GM19043 (cell line): ENCODE results near the gene NUDT16L1.

ENCODE experiments used
- ATAC-seq: cut with Tn5 transposase; IDR thresholded peaks from one replicate; pipeline ENCODE4 v1.9.1; 2021; ENCODE audit warnings: low read depth; ENCODE audit not compliant: unreplicated experiment

NUDT16L1 gene

DNA sequence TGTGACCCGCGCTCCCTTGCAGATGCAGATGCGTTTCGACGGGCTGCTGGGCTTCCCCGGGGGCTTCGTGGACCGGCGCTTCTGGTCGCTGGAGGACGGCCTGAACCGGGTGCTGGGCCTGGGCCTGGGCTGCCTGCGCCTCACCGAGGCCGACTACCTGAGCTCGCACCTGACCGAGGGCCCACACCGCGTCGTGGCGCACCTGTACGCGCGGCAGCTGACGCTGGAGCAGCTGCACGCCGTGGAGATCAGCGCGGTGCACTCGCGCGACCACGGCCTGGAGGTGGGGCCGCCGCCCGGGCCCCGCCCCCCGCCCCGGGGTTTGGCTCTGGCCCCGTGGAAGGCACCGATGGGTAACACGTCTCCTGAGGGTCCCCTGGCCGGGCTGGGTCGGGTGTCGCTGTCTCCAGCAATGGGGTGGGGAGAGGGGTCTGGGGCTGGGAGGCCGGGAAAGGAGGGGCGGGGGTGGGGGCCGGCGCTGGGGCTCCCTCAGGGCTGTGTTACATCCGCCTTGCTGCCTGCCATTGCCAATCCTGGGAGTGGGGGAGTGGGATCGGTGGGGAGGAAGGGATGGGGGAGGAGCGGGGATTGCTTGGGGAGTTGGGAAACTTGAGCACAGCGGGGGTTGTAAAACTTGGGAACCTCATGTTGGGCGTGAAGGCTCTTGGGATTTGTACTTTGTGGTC lies 737 bp downstream of the NUDT16L1 start:
- no peak for ATAC-seq

DNA sequence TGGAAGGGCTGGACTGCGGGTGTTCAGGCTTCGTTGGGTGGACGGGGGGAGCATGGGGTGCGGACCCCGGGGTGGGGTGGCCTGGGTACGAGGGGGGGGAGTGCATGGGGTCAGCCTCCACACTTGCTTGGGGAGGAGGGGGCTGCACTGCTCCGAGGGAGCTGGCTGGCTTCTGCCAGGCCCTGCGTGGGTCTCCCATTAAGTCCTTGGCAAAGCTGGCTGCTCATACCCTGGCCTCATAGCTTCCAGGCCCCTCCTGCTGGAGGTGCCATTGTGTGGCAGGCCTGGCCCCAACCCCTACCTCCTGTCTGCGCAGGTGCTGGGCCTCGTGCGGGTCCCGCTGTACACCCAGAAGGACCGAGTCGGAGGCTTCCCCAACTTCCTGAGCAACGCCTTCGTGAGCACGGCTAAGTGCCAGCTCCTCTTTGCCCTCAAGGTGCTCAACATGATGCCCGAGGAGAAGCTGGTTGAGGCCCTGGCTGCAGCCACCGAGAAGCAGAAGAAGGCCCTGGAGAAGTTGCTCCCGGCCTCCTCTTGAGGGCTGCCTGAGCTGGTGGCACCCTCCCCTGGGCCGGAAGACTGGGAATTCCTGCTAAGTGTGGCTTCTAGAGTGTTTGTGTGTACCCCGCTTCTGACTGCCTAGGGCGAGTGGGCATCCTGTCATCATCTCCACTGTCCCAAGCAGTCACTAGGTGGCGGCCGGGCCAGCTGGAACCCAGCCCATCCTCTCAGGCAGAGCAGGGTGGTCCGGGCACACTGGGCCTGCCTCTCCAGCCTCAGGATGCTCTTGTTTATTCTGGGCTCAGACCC lies 1.5 kb downstream of the NUDT16L1 start:
- no peak for ATAC-seq

DNA sequence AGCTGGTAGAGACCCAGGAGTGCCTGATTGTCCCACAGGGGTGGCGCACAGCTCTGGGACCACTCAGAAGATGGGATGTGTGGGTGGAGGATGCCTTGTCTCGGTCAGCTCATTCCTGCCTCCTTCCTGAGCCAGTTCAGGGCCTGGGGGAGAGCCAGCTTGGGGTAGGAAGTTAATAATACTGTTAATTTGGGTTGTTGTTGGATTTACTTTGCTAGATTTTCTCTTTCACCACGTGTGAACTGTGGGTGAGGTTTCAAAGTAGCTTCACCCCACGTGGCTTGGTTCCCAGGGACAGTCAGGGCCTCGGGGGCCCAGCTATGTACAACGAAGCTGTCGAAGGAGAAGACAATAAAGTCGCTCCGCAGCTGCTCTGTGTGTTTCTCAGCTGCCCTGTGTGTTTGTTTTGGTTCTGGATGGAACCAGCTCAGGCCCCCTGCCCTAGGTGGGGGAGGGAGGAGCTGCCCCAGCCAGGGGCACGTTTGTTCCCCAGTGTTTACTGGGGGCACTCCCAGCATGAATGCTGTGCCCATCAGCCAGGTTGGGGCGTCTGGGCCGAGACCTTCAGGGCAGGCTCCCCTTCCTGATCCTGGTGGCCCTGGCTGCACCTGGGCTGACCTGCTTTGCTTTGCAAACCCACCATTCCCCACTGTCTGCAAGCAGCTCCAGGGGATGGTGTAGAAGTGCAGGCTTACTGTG lies 2.3 kb downstream of the NUDT16L1 start:
- ATAC-seq, result no peak

DNA sequence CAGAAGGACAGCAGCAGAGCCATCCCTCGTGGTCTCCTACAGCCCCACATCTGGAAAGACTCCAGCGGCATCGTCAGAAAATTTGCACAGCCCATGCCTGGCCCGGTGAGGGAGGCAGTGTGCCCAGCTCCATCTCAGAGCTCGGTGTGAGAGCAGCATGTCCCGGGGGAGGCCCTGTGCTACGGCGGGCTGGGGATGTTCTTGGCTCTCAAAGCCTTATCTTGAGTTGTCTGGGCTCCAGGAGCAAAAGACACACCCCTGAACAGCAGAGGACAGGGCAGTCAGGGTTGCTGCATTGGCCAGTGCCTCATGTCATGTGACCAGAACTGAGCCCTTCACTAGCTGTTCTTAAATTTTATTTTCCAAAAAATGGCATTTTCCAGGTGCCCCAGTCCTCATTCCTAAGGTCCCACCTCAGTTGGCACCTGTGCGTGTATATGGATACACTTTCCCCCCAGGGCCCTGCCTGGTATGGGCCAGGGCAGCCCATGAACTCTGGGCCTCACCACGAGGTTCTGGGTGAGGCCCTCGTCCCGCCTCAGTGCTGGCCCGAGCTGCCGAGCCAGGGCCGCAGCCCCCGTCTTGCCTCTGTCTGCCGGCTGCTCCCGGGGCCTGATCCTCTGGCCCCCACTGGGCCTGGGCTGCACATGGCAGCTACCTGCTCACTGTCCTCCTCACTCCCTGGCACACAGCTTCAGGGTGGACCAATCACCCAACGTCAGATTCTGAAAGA lies 3.0 kb downstream of the NUDT16L1 start:
- ATAC-seq, result no peak

DNA sequence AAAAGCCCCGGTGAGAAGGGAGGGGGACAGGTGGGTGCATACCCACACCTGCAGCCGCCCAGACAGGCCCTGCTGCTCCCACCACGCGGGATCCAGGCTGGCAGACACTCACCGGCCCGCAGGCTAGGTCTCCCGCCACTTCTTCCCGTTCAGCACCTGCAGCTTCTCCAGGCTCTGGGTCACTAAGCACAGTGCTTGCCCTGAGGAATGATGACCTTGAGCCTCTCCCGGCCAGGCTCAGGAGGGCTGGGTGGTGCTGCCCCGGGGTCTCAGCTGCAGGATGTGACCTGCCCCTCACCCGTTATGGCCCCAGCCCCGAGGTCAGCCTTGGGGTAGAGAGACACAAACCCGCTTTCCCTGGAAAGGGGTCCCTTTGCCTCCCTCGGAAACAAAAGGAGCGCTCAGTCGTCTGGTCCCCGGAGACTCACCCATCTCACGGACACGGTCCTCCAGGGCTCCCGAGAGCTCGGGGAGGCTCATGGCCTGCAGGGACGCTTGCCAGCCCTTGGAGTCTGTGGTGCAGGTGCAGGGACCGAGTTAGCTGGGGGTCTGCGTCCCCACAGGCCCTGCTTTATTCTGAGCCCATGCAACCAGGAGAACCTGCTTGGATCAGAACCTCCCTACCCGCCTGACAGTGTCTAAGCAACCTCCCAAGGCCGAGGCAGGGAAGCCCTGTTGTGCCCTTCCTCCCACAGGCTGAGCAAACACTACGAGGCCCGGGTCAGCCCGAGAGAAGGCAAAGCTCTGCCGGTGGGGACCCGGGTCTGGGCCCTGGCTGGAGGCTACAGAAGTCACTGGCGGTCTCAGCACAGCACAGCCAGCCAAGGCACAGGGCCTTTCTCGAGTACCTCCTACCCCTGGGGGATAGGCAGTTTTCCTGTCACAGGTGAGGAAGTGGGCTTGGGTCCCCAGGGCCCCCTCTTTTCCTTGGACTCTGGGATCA lies 3.8 kb downstream of the NUDT16L1 start:
- ATAC-seq, result no peak

DNA sequence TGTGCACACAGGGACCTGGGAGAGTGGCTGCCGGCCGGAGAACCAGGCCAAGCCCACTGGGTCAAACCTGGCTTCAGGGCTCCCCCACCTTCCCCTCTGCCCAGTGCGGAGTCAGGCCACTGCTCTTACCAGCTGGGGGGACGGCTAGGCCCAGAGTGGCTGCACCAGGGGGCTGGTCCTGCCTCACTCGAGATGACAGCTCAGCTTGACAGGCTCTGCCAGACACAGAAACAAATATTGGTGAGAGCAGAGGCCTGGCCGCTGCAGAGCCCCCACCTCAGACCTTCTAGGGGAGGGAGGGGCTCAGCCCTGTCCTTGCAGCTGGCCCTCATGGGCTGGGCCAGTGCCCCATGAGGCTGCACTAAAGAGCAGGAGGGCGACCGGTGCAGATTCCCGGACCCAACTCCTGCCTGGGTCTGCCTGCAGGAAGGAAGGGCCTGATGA lies 4.5 kb downstream of the NUDT16L1 start:
- no peak for ATAC-seq

DNA sequence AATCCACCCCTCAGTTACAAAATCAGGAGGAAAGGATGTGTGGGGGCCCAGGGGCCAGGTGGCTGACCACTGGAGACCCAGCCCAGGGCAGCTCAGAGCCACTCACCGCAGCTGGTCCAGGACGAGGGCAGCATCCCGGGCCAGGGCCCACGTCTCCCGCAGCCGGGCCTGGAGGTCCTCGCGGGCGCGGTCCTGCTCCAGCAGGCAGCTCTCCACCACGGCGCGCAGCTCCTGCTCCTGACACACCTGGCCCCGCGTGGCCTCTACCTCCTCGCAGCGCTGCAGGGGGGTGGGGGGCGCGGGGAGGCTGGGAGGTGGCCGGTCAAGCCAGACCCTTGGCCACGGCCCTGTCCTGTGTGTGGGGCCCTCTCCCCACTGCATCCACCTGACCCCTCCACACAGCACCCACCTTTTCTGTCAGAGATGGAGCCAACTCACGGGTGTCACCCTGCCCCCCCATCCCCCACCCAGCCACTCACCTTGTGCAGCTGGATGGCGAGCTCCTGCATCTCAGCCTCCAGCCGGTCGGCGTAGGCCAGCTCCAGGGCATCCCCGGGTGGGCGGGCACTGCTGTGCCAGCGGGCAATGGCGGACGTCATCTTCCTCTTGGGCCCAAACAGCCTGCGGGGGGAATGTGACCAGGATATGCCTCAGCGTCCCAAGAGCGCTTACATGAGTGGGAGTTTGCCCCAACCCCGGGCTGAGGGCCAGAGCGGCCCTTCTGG lies 5.1 kb downstream of the NUDT16L1 start:
- ATAC-seq, result no peak

DNA sequence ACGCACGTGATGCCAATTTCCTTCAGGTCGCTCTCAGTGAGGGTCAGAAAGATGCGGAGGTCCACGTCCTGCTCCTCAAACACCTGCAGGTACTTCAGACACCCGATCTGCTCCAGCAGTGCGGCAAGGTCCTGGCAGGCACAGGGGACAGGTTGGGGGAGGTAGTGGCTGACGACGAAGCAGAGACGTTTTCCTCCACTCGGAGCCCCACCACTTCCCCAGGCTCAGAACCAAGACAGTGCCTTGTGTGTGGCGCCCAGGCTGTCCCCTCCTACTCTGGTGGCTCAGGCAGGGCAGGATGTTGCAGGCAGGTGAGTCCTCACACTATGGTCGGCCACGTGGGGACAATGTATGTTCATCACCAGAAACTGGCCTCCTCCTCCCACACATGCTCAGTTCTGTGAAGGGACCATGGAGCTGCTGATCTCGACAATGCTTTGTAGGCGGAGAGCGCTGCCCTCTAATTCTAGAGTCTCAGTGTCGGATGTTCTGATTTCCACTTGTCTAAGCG lies 5.7 kb downstream of the NUDT16L1 start:
- no peak for ATAC-seq

DNA sequence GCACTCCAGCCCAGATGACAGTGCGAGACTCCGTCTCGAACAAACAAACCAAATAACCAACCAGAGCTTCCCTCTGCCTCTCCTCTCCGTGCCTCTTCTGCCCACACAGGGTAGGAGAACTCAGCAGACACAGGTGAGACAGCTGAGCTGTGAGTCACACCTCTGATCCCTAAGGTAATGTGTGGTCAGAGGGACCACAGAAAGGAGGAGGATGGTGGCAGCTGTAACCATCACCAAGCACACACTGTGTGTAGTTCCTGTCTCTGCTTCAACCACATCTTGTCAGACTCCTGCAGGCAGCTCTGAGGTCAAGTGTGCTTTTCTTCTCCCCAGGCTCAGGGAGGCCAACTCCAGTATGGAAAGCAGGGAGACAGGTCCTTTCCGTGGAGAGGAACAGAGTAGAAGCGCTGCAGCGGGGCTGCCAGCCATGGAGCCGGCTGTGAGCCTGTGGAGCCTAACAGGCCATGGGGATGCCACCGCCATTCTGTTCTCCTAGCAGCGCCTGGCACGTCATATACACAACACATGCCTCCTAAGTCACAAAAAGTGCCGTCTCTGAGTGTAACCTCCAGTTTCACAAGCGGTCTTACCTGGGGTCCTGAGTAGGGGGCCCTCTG lies 7.1 kb downstream of the NUDT16L1 start:
- no peak for ATAC-seq

DNA sequence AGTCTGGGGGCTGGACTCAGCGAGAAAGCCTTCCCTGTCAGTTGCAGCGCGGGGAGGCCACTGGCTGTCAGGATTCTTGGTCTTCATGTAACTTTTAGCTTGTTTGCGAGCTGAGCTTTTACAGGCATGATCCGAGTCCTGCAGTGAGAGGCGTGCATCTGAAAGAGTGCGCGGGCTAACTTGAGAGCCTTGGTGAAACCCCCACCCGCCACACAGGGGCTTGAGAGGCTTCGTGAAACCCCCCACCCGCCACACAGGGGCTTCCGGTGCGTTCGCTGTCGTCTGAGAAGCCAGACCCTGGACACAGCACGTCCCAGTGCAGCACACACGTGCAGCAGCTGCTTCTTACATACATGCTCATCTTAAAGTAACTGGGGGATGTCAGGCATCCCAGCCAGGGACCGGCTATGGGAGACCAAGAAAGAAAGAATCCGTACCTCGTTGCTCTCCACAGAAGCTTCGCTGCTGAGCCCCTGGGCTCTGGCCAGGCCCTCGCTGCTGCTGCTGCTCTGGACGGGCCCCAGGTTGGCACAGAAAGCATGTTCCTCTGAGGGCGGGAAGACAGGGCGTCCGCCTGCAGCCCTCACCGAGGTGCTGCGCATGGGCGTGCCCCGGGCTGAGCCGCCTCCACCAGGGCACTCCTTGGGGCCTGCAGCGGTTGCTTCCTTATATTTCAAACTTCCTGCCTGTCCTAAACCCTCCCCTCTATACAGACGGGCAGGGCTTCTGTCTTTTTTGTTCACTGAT lies 7.8 kb downstream of the NUDT16L1 start:
- ATAC-seq, result no peak

DNA sequence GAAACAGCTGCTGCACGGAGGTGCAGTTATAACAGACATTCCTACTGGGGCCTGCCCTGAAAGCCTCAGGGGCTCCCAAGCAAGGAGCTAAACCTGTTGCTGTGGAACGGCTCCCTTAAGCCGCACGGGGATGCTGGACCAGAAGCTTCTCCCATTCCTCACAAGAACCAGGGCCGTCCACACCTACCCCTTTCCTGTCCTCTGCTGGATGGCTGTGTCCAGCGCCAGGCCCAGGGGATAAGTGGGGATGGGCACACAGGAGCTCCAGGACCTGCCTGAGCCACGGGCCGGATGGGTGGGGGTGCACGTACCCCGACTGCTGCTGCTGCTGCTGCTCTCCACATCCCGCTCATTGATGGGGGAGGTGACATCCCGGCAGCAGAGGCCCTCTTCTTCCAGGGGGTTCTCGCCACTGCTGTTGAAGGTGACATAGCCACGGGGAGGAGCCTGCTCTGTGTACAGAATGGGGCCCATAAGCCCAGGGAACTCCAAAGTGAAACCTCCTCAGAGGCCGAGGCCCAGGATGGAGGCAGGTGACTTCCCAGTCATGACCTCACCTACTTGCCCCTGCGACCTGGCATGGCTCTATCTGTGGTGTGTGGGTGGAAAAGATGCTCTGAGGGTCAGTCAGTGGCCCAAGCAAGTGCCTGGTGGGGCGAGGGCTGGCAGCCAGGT lies 8.6 kb downstream of the NUDT16L1 start:
- no peak for ATAC-seq

DNA sequence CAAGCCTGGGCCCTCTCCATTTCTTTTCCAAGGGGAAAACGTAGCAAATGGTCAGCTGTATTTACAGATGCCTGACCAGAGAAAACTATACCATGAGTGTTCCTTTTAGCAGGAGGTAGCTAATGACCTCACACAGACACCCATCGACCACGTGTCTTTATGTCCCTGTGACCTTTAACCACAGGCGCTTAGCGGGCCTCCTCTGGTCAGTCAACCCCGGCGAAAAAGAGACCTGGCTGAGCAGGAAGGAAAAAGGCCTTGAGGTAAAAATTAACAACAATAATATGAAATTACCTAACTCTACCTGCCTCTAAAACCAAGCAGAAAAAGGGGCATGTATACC lies 9.1 kb downstream of the NUDT16L1 start:
- ATAC-seq, result no peak

DNA sequence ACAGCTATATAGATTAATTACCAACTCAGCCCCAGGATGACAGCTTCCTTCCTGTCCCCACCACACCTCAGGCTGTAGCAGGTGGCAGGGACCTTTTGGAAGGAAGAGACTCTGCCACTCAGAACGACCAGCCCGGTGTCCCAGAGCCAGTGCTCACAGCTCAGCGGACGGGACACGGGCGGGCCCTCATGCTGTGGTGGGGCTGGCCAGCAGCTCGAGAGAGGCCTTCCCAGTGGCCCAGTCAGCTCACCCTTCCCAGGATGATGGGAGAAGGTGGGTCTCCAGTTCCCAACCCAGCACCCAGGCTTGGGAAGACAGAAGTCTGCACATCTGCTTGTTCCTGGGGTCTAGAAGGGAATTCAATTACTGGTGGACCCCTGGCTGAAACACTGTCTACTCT lies 10.5 kb downstream of the NUDT16L1 start:
- no peak for ATAC-seq

DNA sequence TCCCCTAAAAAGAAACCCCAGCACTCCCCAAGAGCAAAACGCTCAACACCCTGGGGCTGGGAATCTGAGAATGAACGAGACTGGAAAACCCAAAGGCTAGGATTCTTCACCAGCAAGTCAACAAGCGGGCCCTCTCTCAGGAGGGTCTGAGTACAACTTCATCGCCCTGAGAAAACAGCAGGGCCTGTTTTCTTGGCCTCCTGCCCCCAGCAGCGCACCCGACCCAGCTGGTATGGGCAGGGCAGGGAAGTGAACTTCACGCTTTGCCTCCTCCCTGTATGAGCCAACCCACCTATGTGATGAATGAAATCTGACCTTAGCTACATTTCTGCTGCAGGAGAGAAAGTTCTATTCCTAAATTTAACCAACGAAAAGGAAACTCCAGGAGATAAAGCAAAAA lies 11.1 kb downstream of the NUDT16L1 start:
- no peak for ATAC-seq

DNA sequence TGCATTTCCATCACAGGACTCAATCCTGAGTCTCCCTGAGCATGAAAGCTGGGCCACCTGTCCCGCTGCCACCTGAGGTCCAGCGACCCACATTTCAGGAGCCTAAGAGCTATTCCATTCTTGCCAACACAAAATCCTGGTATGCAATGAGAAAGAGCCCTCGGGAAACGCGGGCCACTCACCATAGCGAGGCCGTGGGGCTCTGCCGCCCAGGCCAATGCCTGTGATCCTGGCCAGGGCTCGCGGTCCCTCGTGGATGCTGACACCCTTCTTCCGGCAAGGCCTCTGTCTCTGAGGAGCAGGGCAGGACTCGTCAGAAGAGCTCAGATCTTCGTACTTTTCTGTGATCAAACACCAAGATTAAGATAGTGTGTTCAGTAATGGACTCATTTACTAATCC lies 11.6 kb downstream of the NUDT16L1 start:
- ATAC-seq, result no peak

DNA sequence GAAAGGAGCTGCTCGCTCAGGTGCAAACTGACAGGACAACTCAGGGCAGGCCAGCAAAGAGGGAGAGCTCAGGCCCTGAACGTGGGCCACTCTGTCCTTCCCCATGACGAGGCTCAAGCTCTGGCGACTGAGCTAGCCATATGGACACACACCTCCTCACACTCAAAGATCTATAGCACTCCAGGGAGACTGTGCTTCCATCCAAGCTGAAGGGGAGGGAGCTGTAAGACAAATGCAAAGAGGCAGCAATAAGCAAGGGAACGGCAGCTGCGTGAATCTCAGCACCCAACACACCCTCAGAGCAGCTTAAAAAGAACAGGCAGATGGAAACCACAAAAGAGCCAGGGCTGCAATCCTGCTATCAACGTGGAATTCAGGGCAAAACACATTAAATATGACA lies 13.5 kb downstream of the NUDT16L1 start:
- no peak for ATAC-seq

DNA sequence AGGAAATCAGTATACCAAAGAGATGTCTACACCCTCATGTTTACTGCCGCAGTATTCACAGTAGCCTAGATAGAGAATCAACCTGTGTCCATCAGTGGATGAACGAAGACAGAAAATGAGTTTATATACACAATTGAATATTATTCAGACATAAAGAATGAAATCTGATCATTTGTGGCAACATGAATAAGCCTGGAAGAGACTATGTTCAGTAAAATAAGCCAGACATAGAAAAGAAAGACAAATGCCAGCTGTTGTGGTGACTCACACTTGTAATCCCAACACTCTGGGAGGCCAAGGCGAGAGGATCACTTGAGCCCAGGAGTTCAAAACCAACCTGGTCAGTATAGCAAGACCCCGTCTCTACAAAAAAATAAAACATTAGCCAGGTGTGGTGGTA lies 16.1 kb downstream of the NUDT16L1 start:
- ATAC-seq, result no peak
